RKO (cell line): ENCODE data around the gene RRP15.
A peak's percentile ranks its signal among the peaks of the same experiment; 100 is the strongest.

Experiments
- DNase-seq: peaks from one replicate; pipeline ENCODE4 v3.0.0-alpha.2; 2016; ENCODE audit warnings: low spot score

The RRP15 gene

GRCh38 chr1:218284917-218285635 is at the start of gene RRP15:
Gene RRP15, plus strand, starts transcription at chr1:218285293. Its CDS starts 24 bp downstream, at chr1:218285317.
- peak; percentile 66 for DNase-seq

- peak; percentile 17 for DNase-seq
Observed at GRCh38 chr1:218242171-218242570, 42.9 kb upstream of the RRP15 start.

GRCh38 chr1:218247339-218247738 is 37.8 kb upstream of the RRP15 start:
- DNase-seq: no peak

GRCh38 chr1:218249338-218250140 is 35.6 kb upstream of the RRP15 start:
- DNase-seq: no peak

- DNase-seq: no peak
Observed at GRCh38 chr1:218250492-218250891, 34.6 kb upstream of the RRP15 start.

- DNase-seq: no peak
Observed at GRCh38 chr1:218254296-218254946, 30.7 kb upstream of the RRP15 start.

GRCh38 chr1:218255090-218255489 is 30.0 kb upstream of the RRP15 start:
- DNase-seq: no peak

GRCh38 chr1:218257371-218257770 is 27.7 kb upstream of the RRP15 start:
- no peak for DNase-seq

- DNase-seq: no peak
Observed at GRCh38 chr1:218257971-218258370, 27.1 kb upstream of the RRP15 start.

- no peak for DNase-seq
Observed at GRCh38 chr1:218259339-218259738, 25.8 kb upstream of the RRP15 start.

GRCh38 chr1:218259800-218260199 is 25.3 kb upstream of the RRP15 start:
- DNase-seq: peak; percentile 30

- DNase-seq: no peak
Observed at GRCh38 chr1:218262259-218262658, 22.8 kb upstream of the RRP15 start.

GRCh38 chr1:218266356-218266755 is 18.7 kb upstream of the RRP15 start:
- peak; percentile 23 for DNase-seq

- DNase-seq: no peak
Observed at GRCh38 chr1:218272366-218272765, 12.7 kb upstream of the RRP15 start.

- no peak for DNase-seq
Observed at GRCh38 chr1:218273762-218274479, 11.2 kb upstream of the RRP15 start.

GRCh38 chr1:218274511-218274910 is 10.6 kb upstream of the RRP15 start:
- no peak for DNase-seq

GRCh38 chr1:218275823-218276222 is 9.3 kb upstream of the RRP15 start:
- no peak for DNase-seq

- no peak for DNase-seq
Observed at GRCh38 chr1:218281285-218281684, 3.8 kb upstream of the RRP15 start.

- DNase-seq: no peak
Observed at GRCh38 chr1:218284377-218284916, 646 bp upstream of the RRP15 start.

GRCh38 chr1:218292515-218292914 is 7.4 kb downstream of the RRP15 start:
- no peak for DNase-seq

GRCh38 chr1:218294546-218294945 is 9.5 kb downstream of the RRP15 start:
- DNase-seq: no peak

- DNase-seq: no peak
Observed at GRCh38 chr1:218296162-218296561, 11.1 kb downstream of the RRP15 start.
